ENCODE results near the gene MGAT4D. TPM values are rescaled to one million over a fixed set of nuclear protein-coding genes. Genes with fewer than 3 reads are reported as not detected.

MGAT4D gene
- total and polyA plus RNA-seq, 10 of the 15 experiments (the other 5 are each of a cell fraction or from before 2014, with no cell fraction given) = not detected

DNA sequence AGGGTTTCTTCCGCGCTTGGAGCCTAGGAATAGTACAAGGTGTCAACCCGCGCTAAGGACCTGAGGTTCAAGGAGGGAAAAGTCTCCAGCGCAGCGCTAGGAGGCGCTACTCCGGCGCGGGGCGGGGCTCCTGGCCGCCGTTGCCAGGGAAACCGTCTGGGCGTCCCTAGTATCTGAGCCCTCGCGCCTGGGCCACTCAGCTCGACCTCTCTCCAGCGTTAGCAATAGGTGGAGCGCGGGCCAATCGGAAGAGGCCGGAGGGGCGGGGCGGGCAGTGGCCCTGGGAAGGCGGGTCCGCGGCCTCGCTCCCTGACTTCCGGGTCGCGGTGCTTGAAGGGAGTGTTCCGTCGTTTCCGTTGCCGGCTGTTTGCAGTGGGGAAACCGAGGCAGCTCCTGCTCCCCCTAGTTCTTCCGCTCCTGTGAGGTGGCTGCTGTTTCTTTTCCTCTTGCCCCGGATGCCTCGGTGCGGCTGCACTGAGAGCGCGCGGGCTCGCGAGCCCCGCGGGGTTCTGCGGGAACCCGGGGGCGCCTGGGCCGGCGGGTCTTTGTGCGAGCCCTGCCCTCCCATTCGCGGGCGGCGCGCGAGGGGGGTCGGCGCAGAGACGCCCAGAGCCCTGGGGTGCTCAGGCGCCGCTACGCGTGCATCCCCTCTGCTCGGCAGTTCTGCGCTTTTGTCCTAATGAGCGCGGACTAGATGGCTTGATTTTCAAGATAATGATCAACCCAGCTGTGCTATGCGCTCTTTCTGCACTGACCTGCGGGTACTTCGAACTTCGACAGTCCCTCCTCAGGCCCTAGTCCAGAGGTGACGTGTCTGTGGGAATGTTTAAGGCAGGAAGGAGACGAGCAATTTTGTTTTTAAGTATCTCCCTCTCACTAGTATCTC, 26.0 kb upstream of the MGAT4D start, which contains the start of gene ELMOD2 (continued):
- peak; percentile 35; the same call in 1 of the 2 replicates for TF ChIP-seq STAT3 (IDR thresholded peaks at IDR 0.05; ENCODE audit: low read depth, low read length)
- TF ChIP-seq MLLT1 (IDR thresholded peaks at IDR 0.05) = no peak
- no peak for TF ChIP-seq STAT1 (conservative IDR thresholded peaks at IDR 0.05)
- no peak for TF ChIP-seq ETV6 (conservative IDR thresholded peaks at IDR 0.05 in 1 of 2, IDR thresholded peaks at IDR 0.05 in 1 of 2; ENCODE audit: borderline replicate concordance in 1 of 2, low read depth in 1 of 2)
- TF ChIP-seq IRF3 (IDR thresholded peaks at IDR 0.05) = no peak
- TF ChIP-seq, protein P1, sequence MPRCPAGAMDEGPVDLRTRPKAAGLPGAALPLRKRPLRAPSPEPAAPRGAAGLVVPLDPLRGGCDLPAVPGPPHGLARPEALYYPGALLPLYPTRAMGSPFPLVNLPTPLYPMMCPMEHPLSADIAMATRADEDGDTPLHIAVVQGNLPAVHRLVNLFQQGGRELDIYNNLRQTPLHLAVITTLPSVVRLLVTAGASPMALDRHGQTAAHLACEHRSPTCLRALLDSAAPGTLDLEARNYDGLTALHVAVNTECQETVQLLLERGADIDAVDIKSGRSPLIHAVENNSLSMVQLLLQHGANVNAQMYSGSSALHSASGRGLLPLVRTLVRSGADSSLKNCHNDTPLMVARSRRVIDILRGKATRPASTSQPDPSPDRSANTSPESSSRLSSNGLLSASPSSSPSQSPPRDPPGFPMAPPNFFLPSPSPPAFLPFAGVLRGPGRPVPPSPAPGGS (IDR thresholded peaks at IDR 0.05; ENCODE audit: borderline replicate concordance, insufficient read depth, low read depth, low read length, poor library complexity, severe bottlenecking) = no peak
- TF ChIP-seq CHD1 (IDR thresholded peaks at IDR 0.05; ENCODE audit: low read depth, low read length) = no peak
- TF ChIP-seq MTA3 (IDR thresholded peaks at IDR 0.05; ENCODE audit: borderline replicate concordance, low read length) = no peak
- TF ChIP-seq, protein P2, sequence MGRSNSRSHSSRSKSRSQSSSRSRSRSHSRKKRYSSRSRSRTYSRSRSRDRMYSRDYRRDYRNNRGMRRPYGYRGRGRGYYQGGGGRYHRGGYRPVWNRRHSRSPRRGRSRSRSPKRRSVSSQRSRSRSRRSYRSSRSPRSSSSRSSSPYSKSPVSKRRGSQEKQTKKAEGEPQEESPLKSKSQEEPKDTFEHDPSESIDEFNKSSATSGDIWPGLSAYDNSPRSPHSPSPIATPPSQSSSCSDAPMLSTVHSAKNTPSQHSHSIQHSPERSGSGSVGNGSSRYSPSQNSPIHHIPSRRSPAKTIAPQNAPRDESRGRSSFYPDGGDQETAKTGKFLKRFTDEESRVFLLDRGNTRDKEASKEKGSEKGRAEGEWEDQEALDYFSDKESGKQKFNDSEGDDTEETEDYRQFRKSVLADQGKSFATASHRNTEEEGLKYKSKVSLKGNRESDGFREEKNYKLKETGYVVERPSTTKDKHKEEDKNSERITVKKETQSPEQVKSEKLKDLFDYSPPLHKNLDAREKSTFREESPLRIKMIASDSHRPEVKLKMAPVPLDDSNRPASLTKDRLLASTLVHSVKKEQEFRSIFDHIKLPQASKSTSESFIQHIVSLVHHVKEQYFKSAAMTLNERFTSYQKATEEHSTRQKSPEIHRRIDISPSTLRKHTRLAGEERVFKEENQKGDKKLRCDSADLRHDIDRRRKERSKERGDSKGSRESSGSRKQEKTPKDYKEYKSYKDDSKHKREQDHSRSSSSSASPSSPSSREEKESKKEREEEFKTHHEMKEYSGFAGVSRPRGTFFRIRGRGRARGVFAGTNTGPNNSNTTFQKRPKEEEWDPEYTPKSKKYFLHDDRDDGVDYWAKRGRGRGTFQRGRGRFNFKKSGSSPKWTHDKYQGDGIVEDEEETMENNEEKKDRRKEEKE (IDR thresholded peaks at IDR 0.05) = no peak
- TF ChIP-seq KLF5 (IDR thresholded peaks at IDR 0.05; ENCODE audit: partially characterized antibody) = peak; percentile 60
- TF ChIP-seq RBBP5 (conservative IDR thresholded peaks at IDR 0.05) = no peak
- no peak; the same call in 1 of the 2 replicates for TF ChIP-seq SMAD5 (IDR thresholded peaks at IDR 0.05; ENCODE audit: low read depth)
- TF ChIP-seq RAD51 (IDR thresholded peaks at IDR 0.05) = no peak
- TF ChIP-seq FOXK2 (IDR thresholded peaks at IDR 0.05) = no peak
- peak; percentile 50; the same call in 1 of the 2 replicates for TF ChIP-seq MTA2 (IDR thresholded peaks at IDR 0.05; ENCODE audit: low read depth)
- TF ChIP-seq EZH2 (IDR thresholded peaks at IDR 0.05; ENCODE audit: borderline replicate concordance, control insufficient read depth, low read depth, low read length) = no peak
- no peak for TF ChIP-seq ZNF622 (IDR thresholded peaks at IDR 0.05)
